HG03565 (cell line): ENCODE results near the gene SERP1.

Source experiments
- ATAC-seq: cut with Tn5 transposase; IDR thresholded peaks from one replicate; pipeline ENCODE4 v1.9.1; 2021; ENCODE audit warnings: mild to moderate bottlenecking, moderate library complexity; ENCODE audit not compliant: unreplicated experiment

The SERP1 gene

GRCh38 chr3:150546226-150547044, at the start of gene SERP1, which contains the start of gene EIF2A:
SERP1 (minus strand) TSS chr3:150546496; CDS start chr3:150546135, 361 bp downstream.
EIF2A (plus strand) TSS chr3:150546787; CDS start chr3:150546803, 16 bp downstream.
- peak; percentile 86 for ATAC-seq

GRCh38 chr3:150594150-150594549, 47.9 kb upstream of the SERP1 start:
- ATAC-seq = no peak

GRCh38 chr3:150589759-150590158, 43.5 kb upstream of the SERP1 start:
- ATAC-seq = no peak

- no peak for ATAC-seq
These were observed 41.9 kb upstream of the SERP1 start for GRCh38 chr3:150588027-150588830.

GRCh38 chr3:150583028-150583427, 36.7 kb upstream of the SERP1 start:
- ATAC-seq = peak; percentile 39

- ATAC-seq = peak; percentile 31
These were observed 36.3 kb upstream of the SERP1 start for GRCh38 chr3:150582620-150583019.

GRCh38 chr3:150581174-150581573, 34.9 kb upstream of the SERP1 start:
- ATAC-seq = no peak

- no peak for ATAC-seq
These were observed 31.6 kb upstream of the SERP1 start for GRCh38 chr3:150577855-150578254.

GRCh38 chr3:150567328-150567727, 21.0 kb upstream of the SERP1 start:
- no peak for ATAC-seq

- no peak for ATAC-seq
These were observed 17.9 kb upstream of the SERP1 start for GRCh38 chr3:150564243-150564642.

- no peak for ATAC-seq
These were observed 11.4 kb upstream of the SERP1 start for GRCh38 chr3:150557725-150558124.

- ATAC-seq = no peak
These were observed 10.5 kb upstream of the SERP1 start for GRCh38 chr3:150556792-150557191.

- ATAC-seq = no peak
These were observed 9.7 kb upstream of the SERP1 start for GRCh38 chr3:150555859-150556436.

GRCh38 chr3:150547045-150547741, 897 bp upstream of the SERP1 start:
- no peak for ATAC-seq

- ATAC-seq = no peak
These were observed 674 bp downstream of the SERP1 start for GRCh38 chr3:150545419-150546225.

- ATAC-seq = no peak
These were observed 1.6 kb downstream of the SERP1 start for GRCh38 chr3:150544726-150545125.

GRCh38 chr3:150544041-150544440, 2.3 kb downstream of the SERP1 start:
- ATAC-seq = no peak

- no peak for ATAC-seq
These were observed 2.8 kb downstream of the SERP1 start for GRCh38 chr3:150543531-150543930.

GRCh38 chr3:150543128-150543527, 3.2 kb downstream of the SERP1 start:
- no peak for ATAC-seq

GRCh38 chr3:150540991-150541390, 5.3 kb downstream of the SERP1 start:
- ATAC-seq = no peak
